H9 (cell line): ENCODE data around the gene EIF4A3. TPM values are rescaled to one million over a fixed set of nuclear protein-coding genes. Genes with fewer than 3 reads are reported as not detected.

Source experiments
- DNase-seq: peaks from one replicate; pipeline ENCODE4 v3.0.0-alpha.2; 2017
- H2AFZ ChIP-seq: one replicate; pipeline ENCODE4 v1.6.1; 2013; ENCODE audit warnings: mild to moderate bottlenecking, low read length, control low read depth, moderate library complexity
- H2AK5ac ChIP-seq: 2 replicates; pipeline ENCODE4 v1.6.1; 2013; ENCODE audit warnings: low read length, control low read depth, mixed read lengths; ENCODE audit not compliant: insufficient read length
- H2BK120ac ChIP-seq: one replicate; pipeline ENCODE4 v1.6.1; 2013; ENCODE audit warnings: low read depth, mild to moderate bottlenecking, low read length, control low read depth, inconsistent platforms; ENCODE audit not compliant: poor library complexity, severe bottlenecking
- H2BK12ac ChIP-seq: 2 replicates; pipeline ENCODE4 v1.6.1; 2013; ENCODE audit warnings: low read length, control low read depth, mixed read lengths, low read depth; ENCODE audit not compliant: insufficient read length
- H2BK15ac ChIP-seq: 2 replicates; pipeline ENCODE4 v1.6.1; 2013; ENCODE audit warnings: low read depth, low read length, control low read depth
- H2BK20ac ChIP-seq: one replicate; pipeline ENCODE4 v1.6.1; 2013; ENCODE audit warnings: low read depth, mild to moderate bottlenecking, low read length, control low read depth, inconsistent platforms; ENCODE audit not compliant: poor library complexity, severe bottlenecking
- H2BK5ac ChIP-seq: 2 replicates; pipeline ENCODE4 v1.6.1; 2013; ENCODE audit warnings: low read length, control low read depth, mixed read lengths; ENCODE audit not compliant: insufficient read length
- H3K14ac ChIP-seq: 2 replicates; pipeline ENCODE4 v1.6.1; 2013; ENCODE audit warnings: low read length, control low read depth; ENCODE audit not compliant: insufficient read depth
- H3K18ac ChIP-seq: 2 replicates; pipeline ENCODE4 v1.6.1; 2013; ENCODE audit warnings: low read depth, mild to moderate bottlenecking, mixed read lengths, low read length, control low read depth; ENCODE audit not compliant: insufficient read length
- H3K23ac ChIP-seq: 2 replicates; pipeline ENCODE4 v1.6.1; 2013; ENCODE audit warnings: low read length, control low read depth, mixed read lengths, low read depth; ENCODE audit not compliant: insufficient read length
- H3K23me2 ChIP-seq: 2 replicates; pipeline ENCODE4 v1.6.1; 2013; ENCODE audit warnings: low read depth, mild to moderate bottlenecking, mixed read lengths, low read length, control low read depth; ENCODE audit not compliant: insufficient read length, poor library complexity, severe bottlenecking
- H3K27ac ChIP-seq: 2 replicates; pipeline ENCODE4 v1.5.1; 2013; ENCODE audit warnings: low read length, control low read depth, mixed read lengths, low read depth; ENCODE audit not compliant: insufficient read length
- H3K27me3 ChIP-seq: 2 replicates; pipeline ENCODE4 v1.6.1; 2013; ENCODE audit warnings: low read length, control low read depth, inconsistent platforms; ENCODE audit not compliant: insufficient read depth
- H3K4ac ChIP-seq: 2 replicates; pipeline ENCODE4 v1.6.1; 2013; ENCODE audit warnings: low read depth, mild to moderate bottlenecking, control low read depth, inconsistent platforms, low read length, moderate library complexity
- H3K4me1 ChIP-seq: 2 replicates; pipeline ENCODE4 v1.6.1; 2013; ENCODE audit warnings: low read length, control low read depth, inconsistent platforms; ENCODE audit not compliant: insufficient read depth
- H3K4me2 ChIP-seq: 2 replicates; pipeline ENCODE4 v1.6.1; 2013; ENCODE audit warnings: low read length, control low read depth, mixed read lengths; ENCODE audit not compliant: insufficient read length, insufficient read depth
- H3K56ac ChIP-seq: 2 replicates; pipeline ENCODE4 v1.6.1; 2013; ENCODE audit warnings: low read depth, mild to moderate bottlenecking, mixed read lengths, low read length, control low read depth; ENCODE audit not compliant: insufficient read length
- H3K79me1 ChIP-seq: 2 replicates; pipeline ENCODE4 v1.6.1; 2013; ENCODE audit warnings: low read depth, mild to moderate bottlenecking, moderate library complexity, low read length, control low read depth, inconsistent platforms; ENCODE audit not compliant: insufficient read depth, poor library complexity, severe bottlenecking
- H3K79me2 ChIP-seq: 2 replicates; pipeline ENCODE4 v1.6.1; 2013; ENCODE audit warnings: low read length, control low read depth, inconsistent platforms; ENCODE audit not compliant: insufficient read depth
- H3K9ac ChIP-seq: 2 replicates; pipeline ENCODE4 v1.6.1; 2013; ENCODE audit warnings: low read length, control low read depth, mixed read lengths; ENCODE audit not compliant: insufficient read length; ENCODE audit errors: extremely low read depth
- H3K9me3 ChIP-seq: one replicate; pipeline ENCODE4 v1.6.1; 2013; ENCODE audit warnings: low read depth, low read length, inconsistent platforms; ENCODE audit not compliant: control insufficient read depth
- H3T11ph ChIP-seq: one replicate; pipeline ENCODE4 v1.6.1; 2013; ENCODE audit warnings: mild to moderate bottlenecking, low read length, control low read depth, inconsistent platforms
- H4K20me1 ChIP-seq: one replicate; pipeline ENCODE4 v1.6.1; 2013; ENCODE audit not compliant: control insufficient read depth, insufficient read length, insufficient read depth
- H4K5ac ChIP-seq: 2 replicates; pipeline ENCODE4 v1.6.1; 2013; ENCODE audit warnings: low read depth, mild to moderate bottlenecking, mixed read lengths, low read length, control low read depth; ENCODE audit not compliant: insufficient read length
- H4K8ac ChIP-seq: replicated peaks from 2 replicates; pipeline ENCODE4 v1.6.1; 2013; ENCODE audit warnings: low read length, control low read depth, mixed read lengths, low read depth; ENCODE audit not compliant: insufficient read length
- H4K91ac ChIP-seq: 2 replicates; pipeline ENCODE4 v1.6.1; 2013; ENCODE audit warnings: low read depth, mild to moderate bottlenecking, moderate library complexity, mixed read lengths, low read length, control low read depth; ENCODE audit not compliant: insufficient read length
- H3K27ac Mint-ChIP-seq, 3 experiments: 2 replicates in 2 of 3; 3 replicates in 1 of 3; pipeline ENCODE4 v1.8.0; 2020 to 2021; ENCODE audit warnings: mixed read lengths in 3 of 3, mild to moderate bottlenecking in 1 of 3, moderate library complexity in 1 of 3
- H3K27me3 Mint-ChIP-seq: 2 replicates; pipeline ENCODE4 v1.8.0; 2021; ENCODE audit warnings: low read depth, mild to moderate bottlenecking, moderate library complexity, mixed read lengths
- H3K36me3 Mint-ChIP-seq, 3 experiments: 2 replicates in 2 of 3; 3 replicates in 1 of 3; pipeline ENCODE4 v1.8.0; 2020 to 2021; ENCODE audit warnings: low read depth in 3 of 3, mixed read lengths in 3 of 3; ENCODE audit not compliant: insufficient read depth in 1 of 3
- H3K4me1 Mint-ChIP-seq, 2 experiments: 2 replicates each; pipeline ENCODE4 v1.8.0; 2020; ENCODE audit warnings: mixed read lengths in 2 of 2
- H3K4me3 Mint-ChIP-seq, 2 experiments: 2 replicates in 1 of 2; 3 replicates in 1 of 2; pipeline ENCODE4 v1.8.0; 2020 to 2021; ENCODE audit warnings: mild to moderate bottlenecking in 2 of 2, mixed read lengths in 2 of 2, moderate library complexity in 1 of 2
- H3K9me3 Mint-ChIP-seq, 2 experiments: 2 replicates in 1 of 2; 3 replicates in 1 of 2; pipeline ENCODE4 v1.8.0; 2020; ENCODE audit warnings: mild to moderate bottlenecking in 2 of 2, mixed read lengths in 2 of 2, moderate library complexity in 1 of 2
- CTCF ChIP-seq: fragments of 200-600 bp; sonication (generic); conservative IDR thresholded peaks from 3 replicates; pipeline ENCODE4 v1.8.0; 2021; ENCODE audit warnings: antibody characterized with exemption, mild to moderate bottlenecking
- WGBS: extraction: QIAGEN DNeasy Blood & Tissue Kit; methylation state at CpG from one replicate; pipeline ENCODE4 v1.1.7; 2013; ENCODE audit warnings: missing lambda C conversion rate, low lambda C conversion rate, mixed read lengths; ENCODE audit not compliant: insufficient read length; ENCODE audit errors: extremely low coverage; 5-methylcytosine and 5-hydroxymethylcytosine counted together
- total RNA-seq: library from RNA; stranded (reverse); gene quantifications from 2 replicates; pipeline ENCODE4 v1.2.1, GENCODE V29; 2021

Gene EIF4A3
- total RNA-seq, 1 experiment from 2014 or later = 162 TPM

DNA sequence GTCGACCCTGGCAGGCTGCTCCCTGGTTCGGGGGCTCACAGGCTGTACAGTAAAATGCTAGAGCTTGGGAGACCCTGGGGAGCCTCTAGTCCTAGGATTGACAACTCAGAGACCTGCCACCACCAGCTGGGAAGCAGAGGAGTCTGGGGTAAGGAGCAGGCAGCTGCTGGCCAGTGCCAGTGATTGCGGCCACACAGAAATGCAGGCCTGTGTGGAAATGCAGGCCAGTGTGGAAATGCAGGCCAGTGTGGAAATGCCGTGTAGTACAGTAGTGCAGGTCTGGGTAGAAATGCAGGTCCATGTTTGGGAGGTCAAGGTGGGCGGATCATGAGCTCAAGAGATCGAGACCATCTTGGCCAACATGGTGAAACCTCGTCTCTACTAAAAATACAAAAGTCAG lies 49.7 kb upstream of the EIF4A3 start:
- no peak overlapping the region for H3K4me3 Mint-ChIP-seq
- Histone ChIP-seq H2BK15ac (no peak overlapping the region), H4K91ac (no peak overlapping the region), H3T11ph (no peak overlapping the region), H2BK20ac (no peak overlapping the region), H3K56ac (no peak overlapping the region), H3K23me2 (no peaks in the 10 kb centered on the region), H2BK12ac (no peak overlapping the region), H4K5ac (no peak overlapping the region), H2BK5ac (no peak overlapping the region), H3K4me1 (no peaks in the 10 kb centered on the region), H3K9me3 (no peaks in the 10 kb centered on the region), H3K27ac (no peak overlapping the region), H4K20me1 (no peaks in the 10 kb centered on the region), H3K4me2 (no peak overlapping the region), H3K27me3 (no peaks in the 10 kb centered on the region), H3K79me1 (no peaks in the 10 kb centered on the region), H3K23ac (no peak overlapping the region), H3K18ac (no peak overlapping the region), H4K8ac (no peak overlapping the region), H3K79me2 (no peaks in the 10 kb centered on the region), H3K4ac (no peak overlapping the region), H3K14ac (no peak overlapping the region), H3K9ac (no peak overlapping the region), H2AK5ac (no peak overlapping the region), H2AFZ (no peak overlapping the region), H2BK120ac (no peak overlapping the region)
- no peak overlapping the region for H3K27ac Mint-ChIP-seq
- no peak for DNase-seq
- WGBS = no CpG with 5 or more reads among the region's 7 CpGs
- H3K36me3 Mint-ChIP-seq = peaks cover 0 to 6% (median 3%) of the 10 kb centered on the region in 3 experiments; a peak in 2 of 7 replicates
- no peaks in the 10 kb centered on the region for H3K9me3 Mint-ChIP-seq
- no peak for TF ChIP-seq CTCF
- peaks cover 4% of the 10 kb centered on the region for H3K27me3 Mint-ChIP-seq
- peaks cover 7 to 10% of the 10 kb centered on the region in 2 experiments for H3K4me1 Mint-ChIP-seq
